OCI-LY7 (cell line): ENCODE data around the gene CASQ2. TPM values are rescaled to one million over a fixed set of nuclear protein-coding genes. Genes with fewer than 3 reads are reported as not detected.

Experiments
- Bru-seq: library from RNA; stranded (reverse); fragments of 400-500 nt; gene quantifications from one replicate; lab custom pipeline; 2021; lab: Mats Ljungman, UMichigan
- BruChase-seq, 2 experiments: library from RNA; stranded (reverse); fragments of 400-500 nt; gene quantifications; one replicate each; lab custom pipeline; 2021; lab: Mats Ljungman, UMichigan
- BruUV-seq: library from RNA; stranded (reverse); fragments of 400-500 nt; replicated peaks from 2 replicates; lab custom pipeline; 2021; lab: Mats Ljungman, UMichigan
- CTCF ChIA-PET: fragments of 300-600 bp; sonication (Branson Sonifier 250); formaldehyde crosslinking; loops from one replicate; lab custom pipeline; 2022; ENCODE audit warnings: antibody characterized with exemption; ENCODE audit not compliant: unreplicated experiment; lab: Charles Lee
- POLR2A ChIA-PET: fragments of 300-600 bp; sonication (Branson Sonifier 250); formaldehyde crosslinking; loops from one replicate; lab custom pipeline; 2022; ENCODE audit warnings: antibody characterized with exemption; lab: Charles Lee
- DNase-seq: peaks from one replicate; pipeline ENCODE4 v3.0.0-alpha.2; 2015; ENCODE audit warnings: low spot score
- H2AFZ ChIP-seq: fragments of 200-600 bp; sonication (generic), shearing (Covaris generic); 2 replicates; pipeline ENCODE4 v1.6.1; 2014; ENCODE audit warnings: mild to moderate bottlenecking, antibody characterized with exemption, low read length, moderate library complexity
- H3K27ac ChIP-seq: fragments of 200-600 bp; sonication (generic); 2 replicates; pipeline ENCODE4 v1.5.1; 2014; ENCODE audit warnings: mixed run types, low read depth, mild to moderate bottlenecking, moderate library complexity, low read length, inconsistent platforms; ENCODE audit not compliant: poor library complexity, severe bottlenecking
- H3K36me3 ChIP-seq: fragments of 200-600 bp; sonication (generic); 2 replicates; pipeline ENCODE4 v1.6.1; 2014; ENCODE audit warnings: mild to moderate bottlenecking, antibody characterized with exemption, low read length, moderate library complexity, mixed read lengths; ENCODE audit not compliant: insufficient read depth
- H3K4me1 ChIP-seq: fragments of 200-600 bp; sonication (generic); 2 replicates; pipeline ENCODE4 v1.5.1; 2014; ENCODE audit warnings: mild to moderate bottlenecking, low read length; ENCODE audit not compliant: insufficient read depth, poor library complexity, severe bottlenecking
- H3K4me2 ChIP-seq: fragments of 200-600 bp; sonication (generic); 2 replicates; pipeline ENCODE4 v1.6.1; 2014; ENCODE audit warnings: mild to moderate bottlenecking, low read length
- H3K4me3 ChIP-seq: fragments of 200-600 bp; sonication (generic); 2 replicates; pipeline ENCODE4 v1.5.1; 2014; ENCODE audit warnings: mild to moderate bottlenecking, low read depth, low read length; ENCODE audit not compliant: poor library complexity, severe bottlenecking
- H3K79me2 ChIP-seq: fragments of 200-600 bp; sonication (generic); 2 replicates; pipeline ENCODE4 v1.6.1; 2016; ENCODE audit warnings: low read depth, mild to moderate bottlenecking, low read length, moderate library complexity, mixed read lengths; ENCODE audit not compliant: insufficient read depth
- H3K9me2 ChIP-seq: fragments of 200-600 bp; sonication (generic); 2 replicates; pipeline ENCODE4 v1.6.1; 2016; ENCODE audit warnings: mild to moderate bottlenecking, low read length, mixed read lengths; ENCODE audit not compliant: insufficient read depth
- H3K9me3 ChIP-seq: fragments of 200-600 bp; sonication (generic); 2 replicates; pipeline ENCODE4 v1.6.1; 2014; ENCODE audit warnings: mild to moderate bottlenecking, mixed run types, low read length, mixed read lengths
- H4K20me1 ChIP-seq: fragments of 200-600 bp; sonication (generic); 2 replicates; pipeline ENCODE4 v1.6.1; 2014; ENCODE audit warnings: mild to moderate bottlenecking, antibody characterized with exemption, low read length, moderate library complexity, mixed read lengths; ENCODE audit not compliant: insufficient read depth
- EZH2phosphoT487 ChIP-seq: fragments of 200-600 bp; sonication (generic); IDR thresholded peaks from 2 replicates; pipeline ENCODE4 v1.6.1; 2018; ENCODE audit warnings: low read depth, borderline replicate concordance, mild to moderate bottlenecking, mixed run types, antibody characterized with exemption, low read length, moderate library complexity, mixed read lengths
- intact Hi-C: fragments of 100-400 bp; cut with micrococcal nuclease; formaldehyde crosslinking; loops from one replicate; pipeline ENCODE4 v1.10.0; 2022; ENCODE audit not compliant: unreplicated experiment
- long read RNA-seq: library from polyadenylated mRNA; stranded (forward); transcript quantifications from one replicate; pipeline ENCODE4 v2.0.0, GENCODE V29; 2022
- total RNA-seq, 2 experiments: library from RNA; depleted of rRNA in 1 of 2; stranded (reverse); fragments of >200 nt in 1 of 2; shearing (Covaris generic) in 1 of 2; gene quantifications; 2 replicates each; pipeline ENCODE4 v1.2.3, GENCODE V29; 2014 to 2022
- TF ChIP-seq, protein P1 (sequence below): fragments of 200-600 bp; sonication (generic); conservative IDR thresholded peaks from 2 replicates; pipeline ENCODE4 v1.5.1; 2014; ENCODE audit warnings: mild to moderate bottlenecking, antibody characterized with exemption, low read length, moderate library complexity, mixed read lengths

Gene CASQ2
- not detected in 2 replicates for total RNA-seq (2014; rRNA removed; shearing (Covaris generic))
- total RNA-seq (2022): not detected in 2 replicates
- Bru-seq, nascent RNA: not detected
- BruChase-seq, experiment 1, labeled RNA remaining after a 6-hour chase: not detected
- not detected for BruChase-seq, experiment 2, labeled RNA remaining after a 2-hour chase
- long read RNA-seq: 0 reads

DNA sequence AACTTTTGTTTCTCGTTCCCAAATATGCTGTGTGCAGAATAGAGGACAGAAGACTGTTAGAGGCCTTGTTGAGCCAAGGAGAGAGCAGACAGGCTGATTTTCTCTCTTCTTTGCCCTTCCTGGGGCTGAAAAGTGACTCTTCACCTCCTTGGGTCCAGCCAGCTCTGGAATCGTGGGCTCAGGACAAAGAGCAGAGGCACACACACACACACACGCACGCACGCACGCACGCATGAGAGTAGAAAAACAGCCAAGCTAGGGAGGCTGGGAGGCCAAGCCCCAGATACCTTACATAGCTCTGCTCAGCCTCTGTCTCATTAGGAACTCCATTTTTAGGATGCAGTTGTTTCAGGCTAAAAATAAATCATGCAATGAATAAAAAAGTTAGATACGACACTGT, at the start of gene CASQ2:
TSS of gene CASQ2 (minus strand) at position 166 of the 400 bp plus-strand sequence. CDS start 173 bp downstream, outside the sequence.
- Histone ChIP-seq H4K20me1 (no peaks in the 10 kb centered on the region), H3K36me3 (no peaks in the 10 kb centered on the region), H2AFZ (no peak within 1 kb of the TSS), H3K9me3 (no peaks in the 10 kb centered on the region), H3K4me2 (no peak within 1 kb of the TSS), H3K27ac (no peak within 1 kb of the TSS), H3K9me2 (no peaks in the 10 kb centered on the region), H3K79me2 (no peaks in the 10 kb centered on the region), H3K4me3 (no peak within 1 kb of the TSS), H3K4me1 (no peaks in the 10 kb centered on the region)
- intact Hi-C loops: no loop called here
- no TSS peak for BruUV-seq
- no peak for DNase-seq
- TF ChIP-seq EZH2phosphoT487: no peak
- TF ChIP-seq, protein P1, sequence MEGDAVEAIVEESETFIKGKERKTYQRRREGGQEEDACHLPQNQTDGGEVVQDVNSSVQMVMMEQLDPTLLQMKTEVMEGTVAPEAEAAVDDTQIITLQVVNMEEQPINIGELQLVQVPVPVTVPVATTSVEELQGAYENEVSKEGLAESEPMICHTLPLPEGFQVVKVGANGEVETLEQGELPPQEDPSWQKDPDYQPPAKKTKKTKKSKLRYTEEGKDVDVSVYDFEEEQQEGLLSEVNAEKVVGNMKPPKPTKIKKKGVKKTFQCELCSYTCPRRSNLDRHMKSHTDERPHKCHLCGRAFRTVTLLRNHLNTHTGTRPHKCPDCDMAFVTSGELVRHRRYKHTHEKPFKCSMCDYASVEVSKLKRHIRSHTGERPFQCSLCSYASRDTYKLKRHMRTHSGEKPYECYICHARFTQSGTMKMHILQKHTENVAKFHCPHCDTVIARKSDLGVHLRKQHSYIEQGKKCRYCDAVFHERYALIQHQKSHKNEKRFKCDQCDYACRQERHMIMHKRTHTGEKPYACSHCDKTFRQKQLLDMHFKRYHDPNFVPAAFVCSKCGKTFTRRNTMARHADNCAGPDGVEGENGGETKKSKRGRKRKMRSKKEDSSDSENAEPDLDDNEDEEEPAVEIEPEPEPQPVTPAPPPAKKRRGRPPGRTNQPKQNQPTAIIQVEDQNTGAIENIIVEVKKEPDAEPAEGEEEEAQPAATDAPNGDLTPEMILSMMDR: no peak
- ChIA-PET POLR2A (no interaction called here), CTCF (no interaction called here)

DNA sequence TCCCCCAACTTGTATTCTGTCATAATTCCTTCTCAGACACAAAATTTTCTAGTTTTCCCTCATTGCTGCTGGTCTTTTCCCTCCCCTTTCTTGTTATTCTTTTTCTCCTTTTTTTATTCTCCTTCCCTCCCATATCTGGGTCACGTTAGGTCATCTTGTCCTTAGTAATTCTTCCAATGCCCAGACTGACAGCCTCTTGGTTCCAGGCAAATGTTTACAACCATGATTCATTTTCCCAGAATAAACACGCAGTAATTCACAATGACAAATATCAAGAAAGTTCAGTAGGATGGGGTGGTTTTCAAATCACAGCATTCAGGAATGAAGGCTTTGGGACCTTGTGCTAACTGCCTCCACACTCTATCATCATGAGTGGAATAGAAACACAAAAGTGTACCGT, 47.2 kb upstream of the CASQ2 start:
- Histone ChIP-seq H3K4me1 (no peaks in the 10 kb centered on the region), H2AFZ (no peak overlapping the region)
- BruUV-seq: no TSS peak

More for the DNA sequence above, 47.2 kb upstream of the CASQ2 start:
- Histone ChIP-seq H3K79me2 (no peaks in the 10 kb centered on the region), H4K20me1 (no peaks in the 10 kb centered on the region), H3K4me3 (no peak overlapping the region), H3K27ac (no peak overlapping the region), H3K9me3 (no peaks in the 10 kb centered on the region), H3K4me2 (no peak overlapping the region), H3K9me2 (no peaks in the 10 kb centered on the region), H3K36me3 (no peaks in the 10 kb centered on the region)
- POLR2A ChIA-PET: no interaction called here
- TF ChIP-seq, protein P1: no peak
- no peak for TF ChIP-seq EZH2phosphoT487
- DNase-seq: no peak
- CTCF ChIA-PET: no interaction called here
- intact Hi-C loops: no loop called here
